Mesenchymal stem cell (in vitro differentiated cells and primary cell): ENCODE results near the gene HPGDS.

ENCODE experiments used
- DNase-seq: peaks from one replicate; pipeline ENCODE4 v3.0.0-alpha.2; 2013
- H2AFZ ChIP-seq: one replicate; pipeline ENCODE4 v1.6.1; 2013; ENCODE audit warnings: low read depth, mild to moderate bottlenecking, control low read depth, inconsistent platforms, low read length, moderate library complexity
- H2AK5ac ChIP-seq: 2 replicates; pipeline ENCODE4 v1.6.1; 2013; ENCODE audit warnings: low read length, moderate library complexity, mild to moderate bottlenecking, inconsistent platforms; ENCODE audit not compliant: severe bottlenecking
- H2BK120ac ChIP-seq: one replicate; pipeline ENCODE4 v1.6.1; 2013; ENCODE audit warnings: low read depth, mild to moderate bottlenecking, inconsistent platforms, low read length, moderate library complexity
- H2BK12ac ChIP-seq, 2 experiments: one replicate each; pipeline ENCODE4 v1.6.1; 2013; ENCODE audit warnings: inconsistent platforms in 2 of 2, low read length in 2 of 2, mild to moderate bottlenecking in 2 of 2, moderate library complexity in 2 of 2, control low read depth in 1 of 2
- H2BK15ac ChIP-seq: one replicate; pipeline ENCODE4 v1.6.1; 2013; ENCODE audit warnings: mild to moderate bottlenecking, low read depth, inconsistent platforms; ENCODE audit not compliant: poor library complexity, severe bottlenecking
- H2BK5ac ChIP-seq: 2 replicates; pipeline ENCODE4 v1.6.1; 2013; ENCODE audit warnings: low read depth, mild to moderate bottlenecking, low read length, control low read depth, inconsistent platforms; ENCODE audit not compliant: poor library complexity, severe bottlenecking
- H3K14ac ChIP-seq, 2 experiments: one replicate each; pipeline ENCODE4 v1.6.1; 2013; ENCODE audit warnings: inconsistent platforms in 2 of 2, low read length in 2 of 2, control low read depth in 1 of 2, mild to moderate bottlenecking in 1 of 2, moderate library complexity in 1 of 2
- H3K18ac ChIP-seq, 2 experiments: one replicate each; pipeline ENCODE4 v1.6.1; 2013; ENCODE audit warnings: inconsistent platforms in 2 of 2, low read length in 2 of 2, control low read depth in 1 of 2, low read depth in 1 of 2, mild to moderate bottlenecking in 1 of 2
- H3K23ac ChIP-seq, 2 experiments: one replicate each; pipeline ENCODE4 v1.6.1; 2013; ENCODE audit warnings: inconsistent platforms in 2 of 2, low read length in 2 of 2, mild to moderate bottlenecking in 2 of 2, moderate library complexity in 2 of 2, control low read depth in 1 of 2
- H3K27ac ChIP-seq: 2 replicates; pipeline ENCODE4 v1.5.1; 2013; ENCODE audit warnings: mild to moderate bottlenecking, moderate library complexity, low read length, control low read depth, inconsistent platforms; ENCODE audit not compliant: poor library complexity, severe bottlenecking
- H3K27me3 ChIP-seq, 2 experiments: 2 replicates each; pipeline versions ENCODE4 v1.6.1 to v1.7.0; 2013; ENCODE audit warnings: low read length in 2 of 2, mild to moderate bottlenecking in 2 of 2, moderate library complexity in 2 of 2, control low read depth in 1 of 2, inconsistent platforms in 1 of 2; ENCODE audit not compliant: control insufficient read depth in 1 of 2, insufficient read depth in 1 of 2
- H3K36me3 ChIP-seq, 2 experiments: 2 replicates each; pipeline versions ENCODE4 v1.6.1 to v1.7.0; 2013; ENCODE audit warnings: low read length in 2 of 2, control low read depth in 1 of 2, inconsistent platforms in 1 of 2, low read depth in 1 of 2, mild to moderate bottlenecking in 1 of 2; ENCODE audit not compliant: insufficient read depth in 2 of 2, control insufficient read depth in 1 of 2
- H3K4ac ChIP-seq, 2 experiments: one replicate each; pipeline ENCODE4 v1.6.1; 2013; ENCODE audit warnings: inconsistent platforms in 2 of 2, low read length in 2 of 2, mild to moderate bottlenecking in 2 of 2, moderate library complexity in 2 of 2, control low read depth in 1 of 2, low read depth in 1 of 2
- H3K4me1 ChIP-seq: 2 replicates; pipeline ENCODE4 v1.6.1; 2013; ENCODE audit warnings: low read depth, low read length, control low read depth; ENCODE audit not compliant: control insufficient read depth, insufficient read depth
- H3K4me2 ChIP-seq: 2 replicates; pipeline ENCODE4 v1.6.1; 2013; ENCODE audit warnings: low read length, mild to moderate bottlenecking, inconsistent platforms; ENCODE audit not compliant: poor library complexity, severe bottlenecking
- H3K4me3 ChIP-seq, 2 experiments: 2 replicates each; pipeline versions ENCODE4 v1.5.1 to v1.7.0; 2013; ENCODE audit warnings: low read length in 2 of 2, mild to moderate bottlenecking in 2 of 2, control low read depth in 1 of 2, low read depth in 1 of 2; ENCODE audit not compliant: insufficient read depth in 1 of 2
- H3K79me1 ChIP-seq: replicated peaks from 2 replicates; pipeline ENCODE4 v1.6.1; 2013; ENCODE audit warnings: mild to moderate bottlenecking, control low read depth, low read length, inconsistent platforms; ENCODE audit not compliant: poor library complexity, severe bottlenecking
- H3K9ac ChIP-seq: 2 replicates; pipeline ENCODE4 v1.7.0; 2013; ENCODE audit warnings: mild to moderate bottlenecking, low read length, moderate library complexity
- H3K9me3 ChIP-seq: 2 replicates; pipeline ENCODE4 v1.7.0; 2013; ENCODE audit warnings: mild to moderate bottlenecking, low read length; ENCODE audit not compliant: control insufficient read depth
- H4K8ac ChIP-seq: one replicate; pipeline ENCODE4 v1.6.1; 2013; ENCODE audit warnings: inconsistent platforms, mild to moderate bottlenecking, low read length, moderate library complexity
- H4K91ac ChIP-seq: one replicate; pipeline ENCODE4 v1.6.1; 2013; ENCODE audit warnings: mild to moderate bottlenecking, low read length, inconsistent platforms
- WGBS: methylation state at CpG from one replicate; pipeline ENCODE4 v1.1.7; 2013; ENCODE audit warnings: mixed read lengths; 5-methylcytosine and 5-hydroxymethylcytosine counted together

The HPGDS gene

GRCh38 chr4:94306713-94307112, 35.9 kb downstream of the HPGDS start:
- Histone ChIP-seq H2BK12ac (no peak overlapping the region), H4K91ac (no peak overlapping the region), H3K36me3 (no peaks in the 10 kb centered on the region), H3K23ac (no peak overlapping the region), H3K4me2 (no peak overlapping the region), H3K79me1 (no peaks in the 10 kb centered on the region), H3K27me3 (no peaks in the 10 kb centered on the region), H3K14ac (no peak overlapping the region), H2BK15ac (no peak overlapping the region), H2BK5ac (no peak overlapping the region), H3K9ac (peak overlapping the region; percentile 7), H2BK120ac (no peak overlapping the region), H3K18ac (no peak overlapping the region), H2AK5ac (no peak overlapping the region), H2AFZ (no peak overlapping the region), H3K4ac (no peak overlapping the region), H4K8ac (no peak overlapping the region), H3K4me1 (no peaks in the 10 kb centered on the region), H3K27ac (no peak overlapping the region), H3K9me3 (no peaks in the 10 kb centered on the region), H3K4me3 (no peak overlapping the region)
- no peak for DNase-seq
- WGBS: 100% methylated on average over 2 of the region's 3 CpGs

- 62% methylated on average over 5 of the region's 5 CpGs for WGBS
- Histone ChIP-seq H3K9me3 (no peaks in the 10 kb centered on the region), H3K4me3 (no peak overlapping the region)
Measured at GRCh38 chr4:94305466-94306225, 37.0 kb downstream of the HPGDS start.

GRCh38 chr4:94304365-94304971, 38.2 kb downstream of the HPGDS start:
- Histone ChIP-seq H2BK15ac (no peak overlapping the region), H2AK5ac (no peak overlapping the region), H3K79me1 (no peaks in the 10 kb centered on the region), H2BK12ac (no peak overlapping the region), H3K23ac (no peak overlapping the region), H4K91ac (no peak overlapping the region), H4K8ac (no peak overlapping the region), H3K36me3 (no peaks in the 10 kb centered on the region), H3K4ac (no peak overlapping the region), H3K4me1 (no peaks in the 10 kb centered on the region), H3K4me3 (no peak overlapping the region), H3K14ac (no peak overlapping the region), H2AFZ (no peak overlapping the region), H2BK5ac (no peak overlapping the region), H3K9ac (no peak overlapping the region), H3K27ac (no peak overlapping the region), H3K4me2 (no peak overlapping the region), H3K18ac (no peak overlapping the region), H3K27me3 (no peaks in the 10 kb centered on the region), H3K9me3 (no peaks in the 10 kb centered on the region), H2BK120ac (no peak overlapping the region)
- peak; percentile 30 for DNase-seq
- 50% methylated on average over 2 of the region's 2 CpGs for WGBS

More at GRCh38 chr4:94305466-94306225, 37.0 kb downstream of the HPGDS start:
- no peak overlapping the region for H3K4ac ChIP-seq
- H3K27ac ChIP-seq: peak overlapping the region; percentile 31
- no peak overlapping the region for H3K9ac ChIP-seq
- peak; percentile 14 for DNase-seq
- no peak overlapping the region for H2AFZ ChIP-seq
- no peak overlapping the region for H3K23ac ChIP-seq
- H3K4me1 ChIP-seq: no peaks in the 10 kb centered on the region
- H2AK5ac ChIP-seq: no peak overlapping the region
- H3K14ac ChIP-seq: no peak overlapping the region
- H3K18ac ChIP-seq: no peak overlapping the region
- no peak overlapping the region for H3K4me2 ChIP-seq
- no peak overlapping the region for H2BK5ac ChIP-seq
- no peak overlapping the region for H2BK15ac ChIP-seq
- H3K27me3 ChIP-seq: no peaks in the 10 kb centered on the region
- no peaks in the 10 kb centered on the region for H3K79me1 ChIP-seq
- H4K8ac ChIP-seq: no peak overlapping the region
- no peak overlapping the region for H4K91ac ChIP-seq
- no peak overlapping the region for H2BK12ac ChIP-seq
- no peak overlapping the region for H2BK120ac ChIP-seq
- H3K36me3 ChIP-seq: no peaks in the 10 kb centered on the region

DNA sequence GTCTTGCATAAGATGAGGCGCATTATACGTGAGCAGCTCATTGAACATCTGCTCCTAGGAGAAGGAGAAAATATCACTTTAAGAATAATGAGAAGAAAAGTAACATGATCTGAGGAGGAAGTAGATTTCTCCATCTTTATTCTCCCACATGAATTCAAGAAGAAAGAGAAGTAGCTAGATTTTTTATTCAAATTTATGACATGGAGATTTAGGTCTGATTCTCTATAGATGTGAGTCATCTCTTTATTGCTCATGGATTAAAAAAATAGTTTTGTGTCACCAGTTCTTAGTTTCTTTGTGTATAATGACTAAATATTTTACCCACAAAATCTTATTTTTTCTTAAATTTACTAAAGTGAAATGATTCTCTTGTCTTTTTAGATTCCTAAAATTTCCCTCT, 40.4 kb downstream of the HPGDS start:
- Histone ChIP-seq H3K18ac (no peak overlapping the region), H2AFZ (no peak overlapping the region), H3K9me3 (no peaks in the 10 kb centered on the region), H4K8ac (no peak overlapping the region), H2BK12ac (no peak overlapping the region), H3K4me3 (no peak overlapping the region), H2AK5ac (no peak overlapping the region), H2BK120ac (no peak overlapping the region), H2BK5ac (no peak overlapping the region), H2BK15ac (no peak overlapping the region), H3K4me1 (no peaks in the 10 kb centered on the region), H3K4me2 (no peak overlapping the region), H3K9ac (no peak overlapping the region), H3K79me1 (no peaks in the 10 kb centered on the region), H3K27ac (no peak overlapping the region), H3K36me3 (no peaks in the 10 kb centered on the region), H3K14ac (no peak overlapping the region), H3K4ac (no peak overlapping the region), H3K23ac (no peak overlapping the region), H4K91ac (no peak overlapping the region), H3K27me3 (no peaks in the 10 kb centered on the region)
- DNase-seq: no peak
- WGBS: no CpG with 5 or more reads among the region's 2 CpGs
